Esophagus squamous epithelium (tissue), 4 donors: ENCODE results near the gene PRTG.

ENCODE experiments used
- POLR2A ChIP-seq, 4 donors: fragments of 450-650 bp; IDR thresholded peaks; one replicate each; pipeline ENCODE4 v1.6.1; 2017; ENCODE audit warnings: antibody characterized with exemption in 4 of 4, mild to moderate bottlenecking in 4 of 4, moderate library complexity in 3 of 4
- TF ChIP-seq, protein P1 (sequence below), 6 experiments: fragments of 450-650 bp in 4 of 6; fragments of 200-600 bp in 2 of 6; sonication (generic) in 2 of 6; IDR thresholded peaks; one replicate each; pipeline ENCODE4 v1.5.1; 2016 to 2019; ENCODE audit warnings: antibody characterized with exemption in 6 of 6, mild to moderate bottlenecking in 4 of 6, moderate library complexity in 4 of 6

DNA sequence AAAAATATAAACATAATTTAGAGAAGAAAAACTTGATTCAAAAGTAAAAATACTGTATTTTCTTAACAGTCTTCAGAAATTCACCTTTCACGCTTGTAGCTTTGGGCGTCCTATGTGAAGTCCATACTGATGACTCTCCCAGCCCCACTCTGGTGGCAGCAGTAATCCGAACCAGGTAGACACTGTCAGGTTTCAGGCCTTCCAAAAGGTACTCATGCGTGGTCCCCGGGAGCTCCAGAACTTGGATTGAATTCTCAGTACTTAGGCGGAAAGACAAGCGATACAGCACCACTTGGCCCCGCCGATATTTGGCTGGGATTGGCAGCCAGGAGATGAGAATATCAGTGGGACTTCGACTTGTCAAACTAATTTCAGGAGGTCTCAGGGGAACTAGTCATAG is 69.7 kb downstream of the PRTG start:
- TF ChIP-seq, protein P1, sequence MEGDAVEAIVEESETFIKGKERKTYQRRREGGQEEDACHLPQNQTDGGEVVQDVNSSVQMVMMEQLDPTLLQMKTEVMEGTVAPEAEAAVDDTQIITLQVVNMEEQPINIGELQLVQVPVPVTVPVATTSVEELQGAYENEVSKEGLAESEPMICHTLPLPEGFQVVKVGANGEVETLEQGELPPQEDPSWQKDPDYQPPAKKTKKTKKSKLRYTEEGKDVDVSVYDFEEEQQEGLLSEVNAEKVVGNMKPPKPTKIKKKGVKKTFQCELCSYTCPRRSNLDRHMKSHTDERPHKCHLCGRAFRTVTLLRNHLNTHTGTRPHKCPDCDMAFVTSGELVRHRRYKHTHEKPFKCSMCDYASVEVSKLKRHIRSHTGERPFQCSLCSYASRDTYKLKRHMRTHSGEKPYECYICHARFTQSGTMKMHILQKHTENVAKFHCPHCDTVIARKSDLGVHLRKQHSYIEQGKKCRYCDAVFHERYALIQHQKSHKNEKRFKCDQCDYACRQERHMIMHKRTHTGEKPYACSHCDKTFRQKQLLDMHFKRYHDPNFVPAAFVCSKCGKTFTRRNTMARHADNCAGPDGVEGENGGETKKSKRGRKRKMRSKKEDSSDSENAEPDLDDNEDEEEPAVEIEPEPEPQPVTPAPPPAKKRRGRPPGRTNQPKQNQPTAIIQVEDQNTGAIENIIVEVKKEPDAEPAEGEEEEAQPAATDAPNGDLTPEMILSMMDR (IDR thresholded peaks at IDR 0.05): no peak
- no peak for TF ChIP-seq POLR2A (IDR thresholded peaks at IDR 0.05)
